SK-N-SH (cell line): ENCODE results near the gene CNTNAP2. TPM values are rescaled to one million over a fixed set of nuclear protein-coding genes. Genes with fewer than 3 reads are reported as not detected.

Source experiments
- CTCF ChIA-PET: fragments of 300-600, 350-600 bp; formaldehyde crosslinking; extraction: SDS; loops from one replicate; lab custom pipeline; 2021; lab: Yijun Ruan, JAX
- POLR2A ChIA-PET: fragments of 350-600 bp; sonication (Branson Sonifier 250); formaldehyde crosslinking; extraction: SDS; loops from one replicate; lab custom pipeline; 2020; ENCODE audit warnings: antibody characterized with exemption, inconsistent platforms; lab: Yijun Ruan, JAX
- DNase-seq: peaks from one replicate; pipeline ENCODE4 v3.0.0; 2012
- H2AFZ ChIP-seq: fragments of 200-600 bp; sonication (generic); 2 replicates; pipeline ENCODE4 v1.8.1; 2016; ENCODE audit warnings: antibody characterized with exemption, mild to moderate bottlenecking, low read depth
- H3F3A ChIP-seq: fragments of 200-600 bp; sonication (generic); replicated peaks from 2 replicates; pipeline ENCODE3; 2016; ENCODE audit warnings: antibody characterized with exemption, mild to moderate bottlenecking; ENCODE audit not compliant: insufficient read depth
- H3K27ac ChIP-seq, 2 experiments: fragments of 200-500 bp in 1 of 2; fragments of 200-600 bp in 1 of 2; sonication (Bioruptor generic) in 1 of 2; sonication (generic), shearing (Covaris generic) in 1 of 2; 2 replicates each; pipeline versions ENCODE4 v1.5.1 to v1.6.1; 2014 to 2016; ENCODE audit warnings: low read depth in 2 of 2, inconsistent platforms in 1 of 2, low read length in 1 of 2, mild to moderate bottlenecking in 1 of 2, mixed read lengths in 1 of 2
- H3K27me3 ChIP-seq: fragments of 200-600 bp; sonication (generic), shearing (Covaris generic); 2 replicates; pipeline ENCODE4 v1.6.1; 2016; ENCODE audit warnings: mixed run types; ENCODE audit not compliant: insufficient read depth
- H3K36me3 ChIP-seq, 2 experiments: fragments of 200-500 bp in 1 of 2; fragments of 200-600 bp in 1 of 2; sonication (Bioruptor generic) in 1 of 2; sonication (generic) in 1 of 2; replicated peaks in 1 of 2; 2 replicates each; pipeline versions ENCODE3 to v1.5.1; 2014 to 2016; ENCODE audit warnings: low read length in 1 of 2, mild to moderate bottlenecking in 1 of 2; ENCODE audit not compliant: insufficient read depth in 2 of 2, control insufficient read depth in 1 of 2
- H3K4me1 ChIP-seq, 2 experiments: fragments of 200-500 bp in 1 of 2; fragments of 200-600 bp in 1 of 2; sonication (Bioruptor generic) in 1 of 2; sonication (generic), shearing (Covaris generic) in 1 of 2; 2 replicates each; pipeline versions ENCODE4 v1.5.1 to v1.6.1; 2014 to 2016; ENCODE audit warnings: low read depth in 1 of 2, low read length in 1 of 2, mixed run types in 1 of 2; ENCODE audit not compliant: insufficient read depth in 2 of 2, control insufficient read depth in 1 of 2
- H3K4me2 ChIP-seq: fragments of 200-600 bp; sonication (generic), shearing (Covaris generic); 2 replicates; pipeline ENCODE4 v1.6.1; 2017; ENCODE audit warnings: mixed run types
- H3K4me3 ChIP-seq, 2 experiments: fragments of 200-500 bp in 1 of 2; fragments of 200-600 bp in 1 of 2; sonication (Bioruptor generic) in 1 of 2; sonication (generic), shearing (Covaris generic) in 1 of 2; 2 replicates each; pipeline versions ENCODE4 v1.5.1 to v1.8.1; 2014 to 2016; ENCODE audit warnings: low read depth in 2 of 2, inconsistent platforms in 1 of 2, low read length in 1 of 2, mild to moderate bottlenecking in 1 of 2, mixed read lengths in 1 of 2, moderate library complexity in 1 of 2
- H3K79me2 ChIP-seq: fragments of 200-600 bp; sonication (generic); 2 replicates; pipeline ENCODE4 v1.8.1; 2017; ENCODE audit warnings: mild to moderate bottlenecking; ENCODE audit not compliant: insufficient read depth
- H3K9ac ChIP-seq: fragments of 200-600 bp; sonication (generic); 2 replicates; pipeline ENCODE4 v1.6.1; 2017; ENCODE audit warnings: mixed run types
- H3K9me2 ChIP-seq: fragments of 200-600 bp; sonication (generic); 2 replicates; pipeline ENCODE4 v1.6.1; 2017; ENCODE audit warnings: mixed run types
- H3K9me3 ChIP-seq: fragments of 200-600 bp; sonication (generic); 2 replicates; pipeline ENCODE4 v1.6.1; 2017; ENCODE audit warnings: mixed run types, mild to moderate bottlenecking, moderate library complexity
- H4K20me1 ChIP-seq: fragments of 200-600 bp; sonication (generic); 2 replicates; pipeline ENCODE4 v1.6.1; 2017; ENCODE audit warnings: mild to moderate bottlenecking, mixed run types; ENCODE audit not compliant: insufficient read depth
- CHD2 ChIP-seq: fragments of 150-350 bp; IDR thresholded peaks from 2 replicates; pipeline ENCODE4 v1.6.1; 2018; ENCODE audit warnings: low read length; ENCODE audit not compliant: partially characterized antibody
- CTCF ChIP-seq: fragments of 200-600 bp; sonication (generic); IDR thresholded peaks from 2 replicates; pipeline ENCODE4 v1.6.1; 2017; ENCODE audit warnings: antibody characterized with exemption, mild to moderate bottlenecking, moderate library complexity
- ELF1 ChIP-seq: IDR thresholded peaks from 2 replicates; pipeline ENCODE4 v1.4.0; 2012
- FOSL2 ChIP-seq: IDR thresholded peaks from 2 replicates; pipeline ENCODE4 v1.4.0; 2012; ENCODE audit warnings: low read depth, mild to moderate bottlenecking, moderate library complexity, borderline replicate concordance
- GATA2 ChIP-seq: sonication (generic); formaldehyde crosslinking; IDR thresholded peaks from 2 replicates; pipeline ENCODE4 v1.5.0; 2020; ENCODE audit warnings: mild to moderate bottlenecking, missing genetic modification reagents
- JUND ChIP-seq: IDR thresholded peaks from 2 replicates; pipeline ENCODE4 v1.4.0; 2012
- NRF1 ChIP-seq: IDR thresholded peaks from 2 replicates; pipeline ENCODE4 v1.6.1; 2012; ENCODE audit warnings: low read depth, mild to moderate bottlenecking, low read length
- RCOR1 ChIP-seq: fragments of 150-350 bp; IDR thresholded peaks from 2 replicates; pipeline ENCODE4 v1.6.1; 2017; ENCODE audit warnings: antibody characterized with exemption, low read length
- REST ChIP-seq: IDR thresholded peaks from 2 replicates; pipeline ENCODE4 v1.6.1; 2012; ENCODE audit warnings: mild to moderate bottlenecking, low read depth, low read length, moderate library complexity
- RFX5 ChIP-seq: IDR thresholded peaks from 2 replicates; pipeline ENCODE4 v1.6.1; 2012; ENCODE audit warnings: mild to moderate bottlenecking, improper control_type of control experiment, low read length
- RXRA ChIP-seq: IDR thresholded peaks from 2 replicates; pipeline ENCODE4 v1.4.0; 2012; ENCODE audit warnings: low read depth, mild to moderate bottlenecking, borderline replicate concordance
- SMC3 ChIP-seq: IDR thresholded peaks from 2 replicates; pipeline ENCODE4 v1.6.1; 2012; ENCODE audit warnings: low read depth, low read length, improper control_type of control experiment
- TAF1 ChIP-seq: IDR thresholded peaks from 2 replicates; pipeline ENCODE4 v1.6.1; 2012; ENCODE audit warnings: low read depth, mild to moderate bottlenecking, low read length, moderate library complexity, borderline replicate concordance
- TCF12 ChIP-seq: IDR thresholded peaks from 2 replicates; pipeline ENCODE4 v1.4.0; 2012
- TEAD4 ChIP-seq: IDR thresholded peaks from 2 replicates; pipeline ENCODE4 v1.4.0; 2012; ENCODE audit warnings: mild to moderate bottlenecking, borderline replicate concordance; ENCODE audit not compliant: insufficient read depth
- USF1 ChIP-seq: IDR thresholded peaks from 2 replicates; pipeline ENCODE4 v1.4.0; 2012; ENCODE audit warnings: low read depth, borderline replicate concordance
- ZBTB33 ChIP-seq: IDR thresholded peaks from 2 replicates; pipeline ENCODE4 v1.4.0; 2012; ENCODE audit warnings: low read depth, borderline replicate concordance
- WGBS: methylation state at CpG from one replicate; pipeline ENCODE4 v1.1.6; 2017; ENCODE audit warnings: low lambda C conversion rate; 5-methylcytosine and 5-hydroxymethylcytosine counted together
- polyA plus RNA-seq, 3 experiments: library from polyadenylated mRNA; depleted of rRNA; stranded (reverse); fragments of >200 nt; gene quantifications; 2 replicates each; pipeline ENCODE4 v1.2.3, GENCODE V29; 2012

CNTNAP2 gene
- polyA plus RNA-seq, 1 of the 3 experiments (the other 2 are of a cell fraction): 3.4 TPM

GRCh38 chr7:148017126-148017525 is 1900.5 kb downstream of the CNTNAP2 start:
- DNase-seq: no peak
- H3K9ac ChIP-seq: no peak overlapping the region
- H3K27ac ChIP-seq: no peak overlapping the region
- H3K9me2 ChIP-seq: no peaks in the 10 kb centered on the region
- CTCF ChIA-PET: no interaction called here
- H3K27me3 ChIP-seq: no peaks in the 10 kb centered on the region
- no peaks in the 10 kb centered on the region for H3K9me3 ChIP-seq
- H3K4me1 ChIP-seq: no peaks in the 10 kb centered on the region
- no peak overlapping the region for H3K4me2 ChIP-seq
- TF ChIP-seq SMC3 (no peak), REST (no peak), TEAD4 (no peak), TCF12 (no peak), CTCF (no peak), RFX5 (no peak), NRF1 (no peak), RXRA (no peak), FOSL2 (no peak)
- no peaks in the 10 kb centered on the region for H3K79me2 ChIP-seq
- POLR2A ChIA-PET: no interaction called here
- H2AFZ ChIP-seq: no peak overlapping the region
- H3K36me3 ChIP-seq: no peaks in the 10 kb centered on the region
- 47% methylated on average over 2 of the region's 2 CpGs for WGBS
- H3K4me3 ChIP-seq: no peak overlapping the region
- H3F3A ChIP-seq: no peaks in the 10 kb centered on the region
- no peaks in the 10 kb centered on the region for H4K20me1 ChIP-seq

- 74% methylated on average over 6 of the region's 6 CpGs for WGBS
Measured at GRCh38 chr7:148020679-148021078, 1904.1 kb downstream of the CNTNAP2 start.

More at GRCh38 chr7:148020679-148021078, 1904.1 kb downstream of the CNTNAP2 start:
- no peak overlapping the region for H3K27ac ChIP-seq
- DNase-seq: no peak
- no peaks in the 10 kb centered on the region for H3F3A ChIP-seq
- no peaks in the 10 kb centered on the region for H4K20me1 ChIP-seq
- no peak overlapping the region for H2AFZ ChIP-seq
- H3K9me2 ChIP-seq: no peaks in the 10 kb centered on the region
- no peak overlapping the region for H3K4me3 ChIP-seq
- no peak overlapping the region for H3K9ac ChIP-seq
- CTCF ChIA-PET: no interaction called here
- no peak overlapping the region for H3K4me2 ChIP-seq
- H3K27me3 ChIP-seq: no peaks in the 10 kb centered on the region
- H3K36me3 ChIP-seq: no peaks in the 10 kb centered on the region
- H3K4me1 ChIP-seq: no peaks in the 10 kb centered on the region
- no peaks in the 10 kb centered on the region for H3K9me3 ChIP-seq
- POLR2A ChIA-PET: no interaction called here
- no peak for TF ChIP-seq JUND
- no peak for TF ChIP-seq USF1
- TF ChIP-seq RCOR1: no peak
- TF ChIP-seq GATA2 (CRISPR knock-in tag): no peak
- no peak for TF ChIP-seq TAF1
- no peak for TF ChIP-seq CHD2
- no peak for TF ChIP-seq ZBTB33
- TF ChIP-seq ELF1: no peak
- no peaks in the 10 kb centered on the region for H3K79me2 ChIP-seq
